HCT116 (cell line): ENCODE measurements around the gene SLCO1A2. TPM values are rescaled to one million over a fixed set of nuclear protein-coding genes. Genes with fewer than 3 reads are reported as not detected.

ENCODE experiments used
- ATAC-seq: fragments of 200-7000 bp; cut with Tn5 transposase; 2 replicates; pipeline ENCODE4 v1.9.1; 2020; ENCODE audit warnings: mild to moderate bottlenecking, moderate library complexity
- BruUV-seq: library from RNA; stranded (reverse); fragments of 400-500 nt; replicated peaks from 2 replicates; lab custom pipeline; 2021; lab: Mats Ljungman, UMichigan
- CTCF ChIA-PET: fragments of 300-600 bp; sonication (Branson Sonifier 250); formaldehyde crosslinking; loops from one replicate; lab custom pipeline; 2021; ENCODE audit warnings: antibody characterized with exemption; lab: Charles Lee
- POLR2A ChIA-PET: fragments of 300-600, 350-600 bp; sonication (Branson Sonifier 250); formaldehyde crosslinking; loops from one replicate; lab custom pipeline; 2021; ENCODE audit warnings: antibody characterized with exemption; lab: Charles Lee
- RAD21 ChIA-PET, 2 experiments: fragments of 300-600 bp; sonication (Branson Sonifier 250); formaldehyde crosslinking; loops; one replicate each; lab custom pipeline; 2023; ENCODE audit warnings: low total read pairs in 2 of 2; ENCODE audit not compliant: uncharacterized antibody in 2 of 2, unreplicated experiment in 2 of 2, low non-redundant PET in 1 of 2; lab: Charles Lee
- DNase-seq: peaks from one replicate; pipeline ENCODE4 v3.0.0-alpha.2; 2010; ENCODE audit warnings: low read depth, low spot score
- H2AFZ ChIP-seq: fragments of 200-600 bp; shearing (Covaris generic), sonication (generic); 2 replicates; pipeline ENCODE4 v1.6.1; 2017; ENCODE audit warnings: low read depth, mixed run types, mixed read lengths, antibody characterized with exemption, low read length; ENCODE audit not compliant: poor library complexity, severe bottlenecking
- H3K27ac ChIP-seq: 2 replicates; pipeline ENCODE4 v1.5.1; 2012; ENCODE audit warnings: low read depth, low read length
- H3K27me3 ChIP-seq: fragments of 200-600 bp; sonication (generic); 2 replicates; pipeline ENCODE4 v1.6.1; 2016; ENCODE audit warnings: mixed run types, low read length, mixed read lengths; ENCODE audit not compliant: insufficient read depth
- H3K36me3 ChIP-seq, 2 experiments: fragments of 200-500 bp in 1 of 2; fragments of 200-600 bp in 1 of 2; sonication (Bioruptor generic) in 1 of 2; sonication (generic) in 1 of 2; 2 replicates each; pipeline versions ENCODE4 v1.5.1 to v1.6.1; 2014 to 2016; ENCODE audit warnings: low read length in 2 of 2, inconsistent platforms in 1 of 2, mixed read lengths in 1 of 2, mixed run types in 1 of 2; ENCODE audit not compliant: insufficient read depth in 2 of 2, control insufficient read depth in 1 of 2
- H3K4me1 ChIP-seq, 2 experiments: fragments of 200-600 bp in 1 of 2; sonication (generic) in 1 of 2; 2 replicates each; pipeline versions ENCODE4 v1.5.1 to v1.6.1; 2012 to 2017; ENCODE audit warnings: low read length in 2 of 2, inconsistent platforms in 1 of 2, mild to moderate bottlenecking in 1 of 2, mixed read lengths in 1 of 2, mixed run types in 1 of 2, moderate library complexity in 1 of 2; ENCODE audit not compliant: insufficient read depth in 2 of 2, control insufficient read depth in 1 of 2
- H3K4me2 ChIP-seq: fragments of 200-600 bp; sonication (generic); 2 replicates; pipeline ENCODE4 v1.6.1; 2017; ENCODE audit warnings: mixed run types, low read length, mixed read lengths
- H3K4me3 ChIP-seq, 2 experiments: fragments of 200-600 bp in 1 of 2; sonication (generic) in 1 of 2; replicated peaks in 1 of 2; 2 replicates each; pipeline ENCODE4 v1.5.1; 2011 to 2016; ENCODE audit warnings: low read length in 2 of 2, control low read depth in 1 of 2, low read depth in 1 of 2, mild to moderate bottlenecking in 1 of 2, mixed read lengths in 1 of 2, mixed run types in 1 of 2
- H3K79me2 ChIP-seq: fragments of 200-600 bp; sonication (generic); 2 replicates; pipeline ENCODE4 v1.6.1; 2017; ENCODE audit warnings: mild to moderate bottlenecking, mixed run types, low read length, moderate library complexity, mixed read lengths; ENCODE audit not compliant: insufficient read depth
- H3K9ac ChIP-seq: fragments of 200-600 bp; sonication (generic); 2 replicates; pipeline ENCODE4 v1.6.1; 2016; ENCODE audit warnings: low read length, mixed read lengths
- H3K9me2 ChIP-seq: fragments of 200-600 bp; sonication (generic), shearing (Covaris generic); 2 replicates; pipeline ENCODE4 v1.6.1; 2017; ENCODE audit warnings: mixed run types, mild to moderate bottlenecking, moderate library complexity; ENCODE audit not compliant: insufficient read depth
- H3K9me3 ChIP-seq, 2 experiments: fragments of 200-500 bp in 1 of 2; fragments of 200-600 bp in 1 of 2; sonication (Bioruptor generic) in 1 of 2; sonication (generic) in 1 of 2; 2 replicates each; pipeline ENCODE4 v1.6.1; 2014 to 2017; ENCODE audit warnings: low read length in 2 of 2, mixed read lengths in 2 of 2, inconsistent platforms in 1 of 2, low read depth in 1 of 2, mild to moderate bottlenecking in 1 of 2, mixed run types in 1 of 2, moderate library complexity in 1 of 2; ENCODE audit not compliant: control insufficient read depth in 1 of 2, insufficient read depth in 1 of 2
- H4K20me1 ChIP-seq: fragments of 200-600 bp; sonication (generic), shearing (Covaris generic); 2 replicates; pipeline ENCODE4 v1.6.1; 2017; ENCODE audit warnings: mixed run types, mild to moderate bottlenecking, moderate library complexity; ENCODE audit not compliant: insufficient read depth
- CBX3 ChIP-seq: IDR thresholded peaks from 2 replicates; pipeline ENCODE4 v1.6.1; 2012; ENCODE audit warnings: low read depth
- CEBPB ChIP-seq: IDR thresholded peaks from 2 replicates; pipeline ENCODE4 v1.6.1; 2012; ENCODE audit warnings: low read depth
- ELF1 ChIP-seq: IDR thresholded peaks from 2 replicates; pipeline ENCODE4 v1.6.1; 2012; ENCODE audit warnings: low read depth, borderline replicate concordance
- EZH2 ChIP-seq: fragments of 200-600 bp; sonication (generic); IDR thresholded peaks from 2 replicates; pipeline ENCODE4 v1.6.1; 2017; ENCODE audit warnings: antibody characterized with exemption, mixed run types
- EZH2phosphoT487 ChIP-seq: fragments of 200-600 bp; IDR thresholded peaks from 2 replicates; pipeline ENCODE4 v1.6.1; 2018; ENCODE audit warnings: antibody characterized with exemption, borderline replicate concordance
- FOSL1 ChIP-seq: IDR thresholded peaks from 2 replicates; pipeline ENCODE4 v1.6.1; 2012; ENCODE audit warnings: low read depth
- JUND ChIP-seq: IDR thresholded peaks from 2 replicates; pipeline ENCODE4 v1.6.1; 2012
- POLR2A ChIP-seq: IDR thresholded peaks from 2 replicates; pipeline ENCODE4 v1.7.0; 2011; ENCODE audit warnings: borderline replicate concordance; ENCODE audit not compliant: insufficient read depth, insufficient read length; ENCODE audit errors: extremely low read depth
- POLR2AphosphoS5 ChIP-seq: IDR thresholded peaks from 2 replicates; pipeline ENCODE4 v1.6.1; 2011; ENCODE audit warnings: mild to moderate bottlenecking, low read depth, low read length, moderate library complexity
- RAD21 ChIP-seq: IDR thresholded peaks from 2 replicates; pipeline ENCODE4 v1.6.1; 2012; ENCODE audit warnings: low read depth, mild to moderate bottlenecking
- SIN3A ChIP-seq: IDR thresholded peaks from 2 replicates; pipeline ENCODE4 v1.6.1; 2012; ENCODE audit warnings: low read depth
- SP1 ChIP-seq: IDR thresholded peaks from 2 replicates; pipeline ENCODE4 v1.6.1; 2012; ENCODE audit warnings: low read depth
- SRF ChIP-seq: IDR thresholded peaks from 2 replicates; pipeline ENCODE4 v1.6.1; 2012; ENCODE audit warnings: low read depth
- TCF7L2 ChIP-seq: IDR thresholded peaks from 2 replicates; pipeline ENCODE4 v1.7.0; 2011; ENCODE audit warnings: borderline replicate concordance, inconsistent platforms; ENCODE audit not compliant: insufficient read depth, insufficient read length; ENCODE audit errors: extremely low read depth
- ZFX ChIP-seq: fragments of 450-650 bp; IDR thresholded peaks from 2 replicates; pipeline ENCODE4 v1.6.1; 2017
- ZNF274 ChIP-seq: fragments of 200-500 bp; sonication (Bioruptor generic); IDR thresholded peaks from 2 replicates; pipeline ENCODE4 v1.6.1; 2014; ENCODE audit warnings: mild to moderate bottlenecking, low read depth, low read length, inconsistent platforms
- intact Hi-C: fragments of 100-400 bp; cut with micrococcal nuclease; formaldehyde crosslinking; loops from 2 replicates; pipeline ENCODE4 v1.10.0; 2022
- total RNA-seq: library from RNA; stranded (reverse); gene quantifications from one replicate; pipeline ENCODE4 v1.2.1, GENCODE V29; 2021; ENCODE audit not compliant: unreplicated experiment
- TF ChIP-seq, protein P1 (sequence below), 3 experiments: fragments of 200-600 bp in 1 of 3; sonication (generic) in 1 of 3; IDR thresholded peaks in 2 of 3; conservative IDR thresholded peaks in 1 of 3; 2 replicates each; pipeline ENCODE4 v1.5.1; 2012 to 2017; ENCODE audit warnings: low read depth in 2 of 3, low read length in 2 of 3, antibody characterized with exemption in 1 of 3, borderline replicate concordance in 1 of 3, control low read depth in 1 of 3, mild to moderate bottlenecking in 1 of 3, mixed read lengths in 1 of 3, mixed run types in 1 of 3, moderate library complexity in 1 of 3; ENCODE audit not compliant: insufficient read depth in 1 of 3
- TF ChIP-seq, protein P2 (sequence below): IDR thresholded peaks from 2 replicates; pipeline ENCODE4 v1.6.1; 2012
- TF ChIP-seq, protein P3 (sequence below): IDR thresholded peaks from 2 replicates; pipeline ENCODE4 v1.6.1; 2012; ENCODE audit warnings: low read depth

Gene SLCO1A2
- total RNA-seq, 1 experiment from 2014 or later, result 0.49 TPM

DNA sequence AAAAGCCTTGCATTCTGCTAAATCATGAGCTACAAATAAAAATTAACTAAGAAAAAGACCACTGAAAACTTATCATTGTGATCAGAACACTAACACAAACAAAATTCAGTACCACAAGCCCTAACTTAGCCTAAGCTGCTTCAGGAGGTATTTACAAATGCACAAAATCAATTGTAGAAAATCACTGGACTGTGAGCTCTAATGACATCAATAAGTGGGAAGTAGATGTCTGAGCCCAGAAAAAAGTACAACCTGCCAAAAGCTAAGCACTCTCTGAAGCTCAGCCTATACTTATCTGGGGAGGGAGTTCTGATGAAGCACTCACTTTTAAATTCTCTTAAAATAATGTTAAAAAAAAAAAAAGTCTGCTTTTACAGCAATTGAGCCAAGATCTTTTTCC, 110.8 kb downstream of the SLCO1A2 start:
- POLR2A ChIA-PET, result no interaction called here
- intact Hi-C loops, result no loop called here
- H3K4me3 ChIP-seq, result no peak overlapping the region
- no peaks in the 10 kb centered on the region for H3K36me3 ChIP-seq
- H3K9me3 ChIP-seq, result no peaks in the 10 kb centered on the region
- H4K20me1 ChIP-seq, result no peaks in the 10 kb centered on the region
- H2AFZ ChIP-seq, result no peak overlapping the region
- DNase-seq, result no peak
- BruUV-seq, result no TSS peak
- no peaks in the 10 kb centered on the region for H3K9me2 ChIP-seq
- H3K79me2 ChIP-seq, result no peaks in the 10 kb centered on the region
- no peak for ATAC-seq
- no peak overlapping the region for H3K4me2 ChIP-seq
- RAD21 ChIA-PET, result no interaction called here
- H3K27me3 ChIP-seq, result no peaks in the 10 kb centered on the region
- H3K9ac ChIP-seq, result no peak overlapping the region
- H3K4me1 ChIP-seq, result no peaks in the 10 kb centered on the region
- CTCF ChIA-PET, result no interaction called here
- TF ChIP-seq RAD21, result no peak
- TF ChIP-seq ELF1, result no peak
- no peak for TF ChIP-seq SRF
- no peak for TF ChIP-seq CEBPB
- TF ChIP-seq JUND, result no peak
- TF ChIP-seq TCF7L2, result no peak
- no peak for TF ChIP-seq SIN3A
- TF ChIP-seq, protein P1, sequence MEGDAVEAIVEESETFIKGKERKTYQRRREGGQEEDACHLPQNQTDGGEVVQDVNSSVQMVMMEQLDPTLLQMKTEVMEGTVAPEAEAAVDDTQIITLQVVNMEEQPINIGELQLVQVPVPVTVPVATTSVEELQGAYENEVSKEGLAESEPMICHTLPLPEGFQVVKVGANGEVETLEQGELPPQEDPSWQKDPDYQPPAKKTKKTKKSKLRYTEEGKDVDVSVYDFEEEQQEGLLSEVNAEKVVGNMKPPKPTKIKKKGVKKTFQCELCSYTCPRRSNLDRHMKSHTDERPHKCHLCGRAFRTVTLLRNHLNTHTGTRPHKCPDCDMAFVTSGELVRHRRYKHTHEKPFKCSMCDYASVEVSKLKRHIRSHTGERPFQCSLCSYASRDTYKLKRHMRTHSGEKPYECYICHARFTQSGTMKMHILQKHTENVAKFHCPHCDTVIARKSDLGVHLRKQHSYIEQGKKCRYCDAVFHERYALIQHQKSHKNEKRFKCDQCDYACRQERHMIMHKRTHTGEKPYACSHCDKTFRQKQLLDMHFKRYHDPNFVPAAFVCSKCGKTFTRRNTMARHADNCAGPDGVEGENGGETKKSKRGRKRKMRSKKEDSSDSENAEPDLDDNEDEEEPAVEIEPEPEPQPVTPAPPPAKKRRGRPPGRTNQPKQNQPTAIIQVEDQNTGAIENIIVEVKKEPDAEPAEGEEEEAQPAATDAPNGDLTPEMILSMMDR (IDR thresholded peaks at IDR 0.05 in 2 of 3, conservative IDR thresholded peaks at IDR 0.05 in 1 of 3; ENCODE audit: borderline replicate concordance in 1 of 3, insufficient read depth in 1 of 3, low read depth in 2 of 3, low read length in 2 of 3), result no peak
- H3K27ac ChIP-seq, result no peak overlapping the region

DNA sequence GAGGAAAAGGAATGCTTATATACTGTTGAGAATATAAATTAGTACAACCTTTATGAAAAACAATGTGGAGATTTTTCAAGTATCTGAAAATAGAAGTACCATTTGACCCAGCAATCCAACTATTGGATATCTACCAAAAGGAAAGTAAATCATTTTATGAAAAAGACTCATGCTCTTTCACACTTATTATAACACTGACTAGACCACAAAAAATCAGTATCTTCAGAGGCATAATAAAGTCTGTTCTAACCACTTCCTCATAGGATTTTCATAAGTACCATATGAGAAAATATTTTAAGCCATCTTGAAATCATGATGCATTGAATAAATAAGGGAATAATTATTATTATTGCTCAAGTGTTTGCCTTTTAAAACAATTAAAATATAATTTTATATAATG, 112.9 kb downstream of the SLCO1A2 start:
- RAD21 ChIA-PET, result no interaction called here
- no peaks in the 10 kb centered on the region for H3K9me3 ChIP-seq
- H3K36me3 ChIP-seq, result no peaks in the 10 kb centered on the region
- BruUV-seq, result no TSS peak
- H3K27ac ChIP-seq, result no peak overlapping the region
- DNase-seq (no peak), ATAC-seq (no peak)
- no peak overlapping the region for H3K4me2 ChIP-seq
- CTCF ChIA-PET, result no interaction called here
- H3K9me2 ChIP-seq, result no peaks in the 10 kb centered on the region
- H4K20me1 ChIP-seq, result no peaks in the 10 kb centered on the region
- H3K4me1 ChIP-seq, result no peaks in the 10 kb centered on the region
- intact Hi-C loops, result no loop called here
- no peak overlapping the region for H2AFZ ChIP-seq
- POLR2A ChIA-PET, result no interaction called here
- no peaks in the 10 kb centered on the region for H3K79me2 ChIP-seq
- no peaks in the 10 kb centered on the region for H3K27me3 ChIP-seq
- no peak overlapping the region for H3K9ac ChIP-seq
- no peak overlapping the region for H3K4me3 ChIP-seq
- no peak for TF ChIP-seq EZH2
- TF ChIP-seq POLR2AphosphoS5, result no peak
- no peak for TF ChIP-seq EZH2phosphoT487
- TF ChIP-seq SP1, result no peak
- no peak for TF ChIP-seq CBX3
- TF ChIP-seq CEBPB, result no peak
- no peak for TF ChIP-seq FOSL1
- TF ChIP-seq ZFX, result no peak
- TF ChIP-seq, protein P2, sequence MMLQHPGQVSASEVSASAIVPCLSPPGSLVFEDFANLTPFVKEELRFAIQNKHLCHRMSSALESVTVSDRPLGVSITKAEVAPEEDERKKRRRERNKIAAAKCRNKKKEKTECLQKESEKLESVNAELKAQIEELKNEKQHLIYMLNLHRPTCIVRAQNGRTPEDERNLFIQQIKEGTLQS, result no peak
- TF ChIP-seq ELF1, result no peak
- TF ChIP-seq, protein P3, sequence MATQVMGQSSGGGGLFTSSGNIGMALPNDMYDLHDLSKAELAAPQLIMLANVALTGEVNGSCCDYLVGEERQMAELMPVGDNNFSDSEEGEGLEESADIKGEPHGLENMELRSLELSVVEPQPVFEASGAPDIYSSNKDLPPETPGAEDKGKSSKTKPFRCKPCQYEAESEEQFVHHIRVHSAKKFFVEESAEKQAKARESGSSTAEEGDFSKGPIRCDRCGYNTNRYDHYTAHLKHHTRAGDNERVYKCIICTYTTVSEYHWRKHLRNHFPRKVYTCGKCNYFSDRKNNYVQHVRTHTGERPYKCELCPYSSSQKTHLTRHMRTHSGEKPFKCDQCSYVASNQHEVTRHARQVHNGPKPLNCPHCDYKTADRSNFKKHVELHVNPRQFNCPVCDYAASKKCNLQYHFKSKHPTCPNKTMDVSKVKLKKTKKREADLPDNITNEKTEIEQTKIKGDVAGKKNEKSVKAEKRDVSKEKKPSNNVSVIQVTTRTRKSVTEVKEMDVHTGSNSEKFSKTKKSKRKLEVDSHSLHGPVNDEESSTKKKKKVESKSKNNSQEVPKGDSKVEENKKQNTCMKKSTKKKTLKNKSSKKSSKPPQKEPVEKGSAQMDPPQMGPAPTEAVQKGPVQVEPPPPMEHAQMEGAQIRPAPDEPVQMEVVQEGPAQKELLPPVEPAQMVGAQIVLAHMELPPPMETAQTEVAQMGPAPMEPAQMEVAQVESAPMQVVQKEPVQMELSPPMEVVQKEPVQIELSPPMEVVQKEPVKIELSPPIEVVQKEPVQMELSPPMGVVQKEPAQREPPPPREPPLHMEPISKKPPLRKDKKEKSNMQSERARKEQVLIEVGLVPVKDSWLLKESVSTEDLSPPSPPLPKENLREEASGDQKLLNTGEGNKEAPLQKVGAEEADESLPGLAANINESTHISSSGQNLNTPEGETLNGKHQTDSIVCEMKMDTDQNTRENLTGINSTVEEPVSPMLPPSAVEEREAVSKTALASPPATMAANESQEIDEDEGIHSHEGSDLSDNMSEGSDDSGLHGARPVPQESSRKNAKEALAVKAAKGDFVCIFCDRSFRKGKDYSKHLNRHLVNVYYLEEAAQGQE, result no peak
- TF ChIP-seq SRF, result no peak
- no peak for TF ChIP-seq ZNF274
- no peak for TF ChIP-seq POLR2A
